Measurements from ENCODE around the gene ZFYVE9.
"Not testable (repeated sequence)": the region's sequence is repeated elsewhere in the genome, so short reads cannot be mapped to it uniquely, and the experiment has no call there.

ZFYVE9 gene

DNA sequence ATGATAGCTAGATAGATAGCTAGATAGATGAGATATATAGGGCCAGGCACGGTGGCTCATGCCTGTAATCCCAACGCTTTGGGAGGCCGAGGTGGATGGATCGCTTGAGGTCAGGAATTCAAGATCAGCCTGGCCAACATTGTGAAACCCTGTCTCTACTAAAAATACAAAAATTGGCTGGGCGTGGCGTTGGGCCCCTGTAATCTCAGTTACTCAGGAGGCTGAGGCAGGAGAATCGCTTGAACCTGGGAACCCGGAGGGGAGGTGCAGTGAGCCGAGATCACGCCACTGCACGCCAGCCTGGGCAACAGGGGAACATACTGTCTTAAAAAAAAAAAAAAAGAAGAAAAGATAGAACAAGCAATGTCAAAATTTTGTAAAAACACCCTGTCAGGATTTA lies 8.6 kb downstream of the ZFYVE9 start:
- not testable (repeated sequence) for DNase-seq

DNA sequence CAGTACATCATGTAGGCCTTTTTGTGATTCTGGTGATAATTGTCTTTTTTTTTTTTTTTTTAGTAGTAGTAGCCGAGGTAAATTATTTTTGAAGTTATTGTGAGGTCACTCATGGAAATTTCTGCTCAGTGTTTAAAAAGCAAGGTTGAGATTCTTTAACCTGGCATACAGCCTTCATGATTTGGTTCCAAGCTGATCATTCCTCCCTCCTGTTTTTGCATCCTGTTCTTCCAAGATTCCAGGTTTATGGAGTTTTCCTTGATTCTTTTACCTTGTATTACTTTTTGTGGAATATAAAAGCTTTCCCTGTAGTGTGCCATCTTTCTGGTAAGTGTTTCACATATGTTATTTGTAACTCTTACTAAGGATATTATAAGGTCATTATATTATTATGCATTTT lies 9.1 kb downstream of the ZFYVE9 start:
- no peak for DNase-seq

DNA sequence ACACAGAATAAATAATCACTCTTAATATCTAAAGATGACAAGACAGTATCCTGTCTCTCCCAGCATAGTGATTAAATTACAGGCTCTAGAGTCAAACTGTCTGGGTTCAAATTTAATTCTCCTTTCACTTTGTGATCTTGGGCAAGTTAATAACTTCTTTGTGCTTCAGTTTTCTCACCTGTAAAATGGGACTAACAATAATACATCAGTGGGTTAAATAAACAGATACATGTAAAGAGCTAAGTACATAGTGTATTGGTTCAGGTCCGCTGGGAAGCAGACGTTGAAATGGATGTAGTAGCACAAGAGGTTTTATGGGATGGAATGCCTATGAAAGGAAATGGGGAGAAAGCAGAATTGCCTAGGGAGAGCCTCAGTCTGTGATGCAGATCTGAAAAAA lies 10.7 kb downstream of the ZFYVE9 start:
- no peak for DNase-seq

DNA sequence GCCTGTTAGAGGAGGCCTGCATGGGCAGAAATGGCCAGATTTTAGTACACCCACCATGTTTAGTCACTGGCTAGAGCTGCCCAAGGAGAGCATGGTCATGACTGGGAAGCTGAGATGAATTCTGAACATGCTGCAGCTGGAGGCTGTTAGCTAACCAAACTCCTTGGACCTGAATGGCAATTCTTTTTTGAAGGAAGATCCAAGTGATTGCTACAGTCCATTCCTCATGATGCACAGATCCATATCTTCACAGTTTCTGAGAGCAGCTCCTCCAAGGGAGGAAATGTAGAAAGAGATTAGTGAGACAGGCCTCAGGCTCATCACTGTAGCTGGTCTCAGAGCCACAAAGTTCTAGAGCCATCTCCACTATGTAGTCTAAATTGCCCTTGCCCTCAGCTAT lies 11.1 kb downstream of the ZFYVE9 start:
- no peak for DNase-seq

DNA sequence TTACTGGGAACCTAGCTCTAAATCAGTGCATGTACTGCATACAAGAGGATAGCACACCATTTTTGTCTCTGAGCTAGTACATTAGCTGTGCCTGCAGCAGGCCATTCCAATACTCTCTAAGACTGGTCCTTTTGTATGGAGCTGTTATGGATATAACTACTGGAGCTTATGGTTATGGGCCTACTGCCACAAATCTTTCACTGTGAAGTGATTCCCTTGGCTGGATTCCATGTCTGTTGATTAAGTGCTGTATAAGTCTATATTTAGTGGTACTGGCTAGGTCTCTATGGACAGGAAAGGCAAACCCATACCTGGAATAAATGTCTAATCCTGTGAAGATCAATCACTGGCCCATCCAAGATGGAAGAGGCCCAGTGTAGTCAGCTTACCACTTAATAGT lies 12.0 kb downstream of the ZFYVE9 start:
- no peak for DNase-seq

DNA sequence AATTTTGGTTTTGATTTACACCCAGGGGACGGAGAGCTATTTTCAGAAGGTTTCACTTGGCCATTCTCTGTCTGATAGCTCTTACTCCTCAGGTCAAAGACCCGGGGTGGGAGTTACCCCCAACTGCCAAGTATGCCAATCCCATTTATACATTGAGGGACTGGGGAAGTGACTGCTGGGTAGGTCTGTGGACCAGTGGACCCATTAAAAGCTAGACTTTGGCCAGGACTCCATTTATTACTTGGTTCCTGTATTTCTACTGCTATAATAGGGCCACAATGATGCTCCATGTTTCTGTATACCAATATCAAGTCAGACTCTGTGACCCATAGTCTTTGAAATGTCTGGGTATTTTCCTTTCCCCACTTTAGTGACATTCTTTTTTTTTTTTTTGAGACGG lies 14.6 kb downstream of the ZFYVE9 start:
- no peak for DNase-seq

DNA sequence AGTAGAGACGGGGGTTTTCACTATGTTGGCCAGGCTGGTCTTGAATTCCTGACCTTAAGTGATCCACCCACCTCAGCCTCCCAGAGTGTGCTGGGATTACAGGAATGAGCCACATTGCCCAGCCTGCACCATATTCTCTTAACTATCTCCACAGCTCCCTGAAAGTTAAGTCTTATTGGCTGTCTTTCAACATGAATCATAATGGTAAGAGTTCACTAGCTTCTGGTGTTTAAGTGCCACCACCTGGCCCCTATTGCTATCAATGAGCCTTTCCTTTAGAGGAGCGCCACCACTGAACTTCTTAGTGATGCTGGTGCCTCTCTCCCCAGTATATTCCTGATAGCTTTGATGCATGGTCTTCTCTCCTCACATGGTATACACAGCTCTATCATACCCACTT lies 15.7 kb downstream of the ZFYVE9 start:
- DNase-seq: no peak

DNA sequence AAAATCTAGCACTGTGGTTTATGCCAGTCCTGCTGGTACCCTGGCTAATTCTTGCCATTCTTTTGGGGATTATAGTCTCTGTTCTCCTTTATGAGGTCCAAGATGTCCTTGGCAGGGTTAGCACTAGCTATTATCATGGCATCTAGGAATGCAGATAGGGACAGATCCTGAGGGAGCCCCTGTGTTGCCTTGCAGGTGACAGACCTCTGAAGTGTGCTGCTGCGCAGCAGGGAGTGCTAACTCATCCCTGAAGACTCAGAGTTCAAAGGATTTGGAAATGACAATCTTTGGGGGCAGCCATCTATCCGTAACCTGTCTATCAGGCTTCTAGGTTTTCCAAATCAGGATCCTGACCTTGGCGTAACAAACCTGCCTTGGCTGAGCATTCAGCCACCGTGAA lies 16.3 kb downstream of the ZFYVE9 start:
- DNase-seq: no peak

DNA sequence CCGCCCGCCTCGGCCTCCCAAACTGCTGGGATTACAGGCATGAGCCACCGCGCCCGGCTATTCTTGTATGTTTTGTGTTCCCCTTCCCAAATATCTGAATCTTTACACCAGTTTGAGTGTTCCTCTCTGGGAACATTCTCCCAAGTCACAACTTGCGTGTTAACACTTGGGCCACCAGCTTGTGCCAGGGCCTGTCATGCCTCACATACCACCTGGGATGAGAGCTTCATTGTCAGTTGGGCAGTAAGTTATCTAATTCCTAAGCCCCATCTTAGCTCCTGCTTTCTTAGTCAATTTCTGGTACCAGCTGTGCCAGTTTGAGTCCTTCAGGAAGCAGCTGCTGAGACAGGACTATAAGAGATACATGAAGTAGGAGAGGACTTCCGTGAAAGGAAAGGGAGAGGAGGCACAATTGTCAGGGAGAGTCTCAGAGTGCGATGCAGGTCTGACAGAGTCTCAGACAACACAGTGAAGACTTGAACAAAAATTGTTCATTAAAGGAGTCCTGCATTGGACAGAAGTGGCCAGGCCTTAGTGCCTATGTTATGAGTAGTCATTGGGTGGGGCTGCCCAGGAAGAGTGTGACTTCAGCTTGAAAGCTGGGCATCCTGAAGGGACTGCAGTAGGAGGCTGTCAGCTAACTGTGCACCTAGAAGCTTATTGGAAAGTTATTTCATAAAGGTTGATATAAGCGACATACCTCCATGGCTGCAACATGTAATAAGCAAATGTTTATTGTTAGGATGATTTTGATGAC lies 17.3 kb downstream of the ZFYVE9 start:
- DNase-seq: no peak

DNA sequence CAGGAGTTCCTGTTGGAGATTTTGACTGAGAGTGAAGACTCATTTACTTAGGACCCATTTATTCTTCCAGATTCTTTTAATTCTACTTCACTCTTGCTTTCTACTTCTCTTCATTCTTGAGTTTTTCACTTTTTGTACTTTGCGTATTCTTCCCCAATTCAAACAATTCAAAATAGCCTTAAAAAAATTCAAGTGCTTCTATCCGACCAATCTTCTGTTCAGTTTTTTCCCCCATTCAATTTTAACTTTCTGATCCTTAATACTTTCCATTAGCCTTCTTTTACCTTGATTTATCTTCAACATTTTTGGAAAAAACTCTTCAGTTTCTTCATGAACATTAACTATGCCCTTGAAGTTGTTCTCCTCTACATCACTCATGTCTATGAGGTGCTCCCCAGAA lies 21.1 kb downstream of the ZFYVE9 start:
- no peak for DNase-seq

DNA sequence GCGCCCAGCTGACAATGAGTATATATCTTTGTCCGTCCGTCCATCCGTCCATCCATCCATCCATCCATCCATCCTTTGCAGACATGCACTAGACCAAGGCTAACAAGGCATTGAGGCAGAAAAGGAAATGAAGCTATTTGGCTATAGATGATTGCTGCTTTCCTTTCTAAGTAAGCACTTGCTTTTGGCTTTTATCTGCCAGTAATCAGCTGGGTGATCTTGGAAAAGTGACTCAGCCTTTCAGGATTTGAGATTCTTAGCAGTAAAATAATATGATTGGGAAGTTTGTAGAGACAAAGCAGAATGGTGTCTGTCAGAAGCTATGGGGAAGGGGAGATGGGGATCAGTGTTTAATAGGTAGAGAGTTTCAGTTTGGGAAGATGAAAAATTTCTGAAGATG lies 22.7 kb downstream of the ZFYVE9 start:
- no peak for DNase-seq

DNA sequence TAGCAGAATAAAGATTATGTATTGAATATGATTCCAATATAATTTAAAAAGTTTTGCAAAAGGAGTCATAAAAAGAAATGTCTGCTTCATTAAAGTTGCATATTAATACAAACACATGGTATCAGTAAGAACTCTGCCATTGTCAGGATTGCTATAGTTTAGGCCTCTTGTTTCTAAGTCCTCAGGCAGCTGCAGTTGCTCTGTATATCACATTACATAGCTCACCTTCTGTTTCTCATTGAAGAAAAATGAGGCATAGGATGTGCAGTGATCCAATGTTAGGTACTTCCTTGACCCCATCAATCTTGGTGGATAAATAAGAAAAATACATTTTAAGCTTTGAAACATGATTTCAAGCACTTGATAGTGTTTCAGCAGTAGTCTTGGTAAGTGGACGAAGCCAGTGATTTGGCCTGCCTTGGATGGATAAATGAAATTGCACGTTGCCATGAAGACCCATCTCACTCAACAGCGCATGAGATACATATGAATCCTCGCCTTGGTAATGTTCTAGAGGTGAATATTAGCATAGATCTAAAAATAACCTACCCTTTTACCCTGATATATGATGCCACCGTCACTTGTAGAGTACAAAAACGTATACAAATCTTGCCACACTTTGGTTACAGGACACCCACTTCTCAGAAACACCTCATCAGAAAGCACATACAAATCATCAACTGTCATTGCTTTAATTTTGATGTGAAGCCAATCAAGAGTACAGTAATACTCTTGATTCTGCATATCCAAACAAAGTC lies 25.3 kb downstream of the ZFYVE9 start:
- DNase-seq: no peak

DNA sequence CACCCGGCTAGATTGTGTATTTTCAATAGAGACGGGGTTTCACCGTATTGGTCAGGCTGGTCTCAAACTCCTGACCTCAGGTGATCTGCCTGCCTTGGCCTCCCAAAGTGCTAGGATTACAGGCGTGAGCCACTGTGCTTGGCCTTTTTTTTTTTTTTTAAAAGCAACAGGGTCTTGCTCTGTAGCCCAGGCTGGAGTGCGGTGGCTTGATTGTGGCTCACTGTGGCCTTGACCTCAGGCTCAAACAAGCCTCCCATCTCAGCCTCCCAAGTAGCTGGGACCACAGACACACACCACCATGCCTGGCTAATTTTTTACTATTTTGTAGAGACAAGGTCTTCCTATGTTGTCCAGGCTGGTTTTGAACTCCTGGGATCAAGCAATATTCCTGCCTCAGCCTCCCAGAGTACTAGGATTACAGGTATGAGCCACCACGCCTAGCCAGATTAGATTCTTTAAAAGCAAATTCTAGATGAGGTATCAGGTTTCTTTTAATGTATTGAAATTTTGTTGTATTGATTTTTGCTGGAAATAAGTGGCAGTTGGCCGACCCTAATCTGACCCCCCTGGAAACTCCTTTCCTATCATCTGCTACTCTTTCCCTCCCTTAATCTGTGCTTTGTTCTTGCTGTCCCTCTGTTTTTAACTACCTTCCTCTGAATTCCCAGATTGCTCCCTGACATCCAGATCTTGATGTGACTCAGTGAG lies 26.6 kb downstream of the ZFYVE9 start:
- DNase-seq: no peak

DNA sequence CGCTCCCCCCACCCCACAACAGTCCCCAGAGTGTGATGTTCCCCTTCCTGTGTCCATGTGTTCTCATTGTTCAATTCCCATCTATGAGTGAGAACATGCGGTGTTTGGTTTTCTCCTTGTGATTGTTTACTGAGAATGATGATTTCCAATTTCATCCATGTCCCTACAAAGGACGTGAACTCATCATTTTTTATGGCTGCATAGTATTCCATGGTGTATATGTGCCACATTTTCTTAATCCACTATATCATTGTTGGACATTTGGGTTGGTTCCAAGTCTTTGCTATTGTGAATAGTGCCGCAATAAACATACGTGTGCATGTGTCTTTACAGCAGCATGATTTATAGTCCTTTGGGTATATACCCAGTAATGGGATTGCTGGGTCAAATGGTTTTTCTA lies 29.3 kb downstream of the ZFYVE9 start:
- DNase-seq: not testable (repeated sequence)

DNA sequence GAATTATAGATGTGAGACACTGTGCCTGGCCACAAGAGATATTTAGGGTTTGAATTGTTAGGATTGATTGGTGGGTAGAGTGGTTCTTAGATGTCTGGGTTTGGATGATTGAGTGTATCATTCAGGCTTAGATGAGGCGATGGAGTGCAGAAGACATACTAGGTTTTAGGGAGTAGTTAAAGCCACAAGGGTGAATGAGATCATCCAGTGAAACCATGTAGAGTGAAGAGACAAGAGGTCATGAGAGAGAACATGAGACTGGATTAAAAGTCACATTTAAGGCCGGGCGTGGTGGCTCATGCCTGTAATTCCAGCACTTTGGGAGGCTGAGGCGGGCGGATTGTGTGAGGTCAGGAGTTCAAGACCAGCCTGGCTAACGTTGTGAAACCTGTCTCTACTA lies 37.2 kb downstream of the ZFYVE9 start:
- DNase-seq: no peak

DNA sequence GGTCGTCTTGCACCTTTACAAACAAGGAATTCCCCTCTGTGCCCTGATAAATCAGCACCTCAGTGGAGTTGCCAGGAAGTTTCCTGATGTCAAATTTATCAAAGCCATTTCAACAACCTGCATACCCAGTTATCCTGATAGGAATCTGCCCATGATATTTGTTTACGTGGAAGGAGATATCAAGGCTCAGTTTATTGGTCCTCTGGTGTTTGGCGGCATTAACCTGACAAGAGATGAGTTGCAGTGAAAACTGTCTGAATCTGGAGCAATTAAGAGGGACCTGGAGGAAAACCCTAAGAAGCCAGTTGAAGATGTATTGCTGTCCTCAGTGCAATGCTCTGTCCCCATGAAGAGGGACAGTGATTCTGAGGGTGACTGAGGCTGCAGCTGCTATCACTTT lies 38.3 kb downstream of the ZFYVE9 start:
- no peak for DNase-seq

DNA sequence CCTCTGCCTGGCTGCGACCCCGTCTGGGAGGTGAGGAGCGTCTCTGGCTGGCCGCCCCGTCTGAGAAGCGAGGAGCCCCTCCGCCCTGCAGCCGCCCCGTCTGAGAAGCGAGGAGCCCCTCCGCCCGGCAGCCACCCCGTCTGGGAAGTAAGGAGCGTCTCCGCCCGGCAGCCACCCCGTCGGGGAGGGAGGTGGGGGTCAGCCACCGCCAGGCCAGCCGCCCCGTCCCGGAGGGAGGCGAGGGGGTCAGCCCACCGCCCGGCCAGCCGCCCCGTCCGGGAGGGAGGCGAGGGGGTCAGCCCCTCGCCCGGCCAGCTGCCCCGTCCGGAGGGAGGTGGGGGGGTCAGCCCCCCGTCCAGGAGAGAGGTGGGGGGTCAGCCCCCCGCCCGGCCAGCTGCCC lies 39.9 kb downstream of the ZFYVE9 start:
- not testable (repeated sequence) for DNase-seq

DNA sequence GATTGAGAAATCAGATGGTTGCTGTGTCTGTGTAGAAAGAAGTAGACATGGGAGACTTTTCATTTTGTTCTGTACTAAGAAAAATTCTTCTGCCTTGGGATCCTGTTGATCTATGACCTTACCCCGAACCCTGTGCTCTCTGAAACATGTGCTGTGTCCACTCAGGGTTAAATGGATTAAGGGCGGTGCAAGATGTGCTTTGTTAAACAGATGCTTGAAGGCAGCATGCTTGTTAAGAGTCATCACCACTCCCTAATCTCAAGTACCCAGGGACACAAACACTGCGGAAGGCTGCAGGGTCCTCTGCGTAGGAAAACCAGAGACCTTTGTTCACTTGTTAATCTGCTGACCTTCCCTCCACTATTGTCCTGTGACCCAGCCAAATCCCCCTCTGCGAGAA lies 40.4 kb downstream of the ZFYVE9 start:
- DNase-seq: not testable (repeated sequence)

DNA sequence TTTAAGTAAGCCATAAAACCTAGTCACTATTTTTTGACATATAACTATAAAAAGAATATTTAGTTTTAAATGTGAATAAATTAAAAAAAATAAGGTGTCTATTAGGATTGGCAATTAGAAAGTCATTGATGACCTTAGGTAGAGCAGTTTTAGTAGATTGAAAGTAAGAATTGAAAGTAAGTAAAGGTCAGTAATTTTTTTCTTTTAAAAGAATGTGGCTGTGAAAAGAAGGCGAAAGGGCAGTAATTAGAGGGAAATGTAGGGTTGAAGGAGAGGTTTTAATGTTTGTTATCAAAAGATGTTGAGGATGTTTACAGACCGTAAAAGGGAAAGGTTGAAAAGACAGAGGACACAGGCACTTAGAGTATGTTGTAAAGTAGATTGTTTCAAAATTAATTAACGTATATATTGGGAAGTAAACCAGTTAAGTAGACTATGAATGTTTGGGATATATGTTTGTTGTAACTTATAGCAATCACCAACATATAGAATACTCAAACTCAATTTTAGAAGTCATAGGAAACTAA lies 41.0 kb downstream of the ZFYVE9 start:
- no peak for DNase-seq

DNA sequence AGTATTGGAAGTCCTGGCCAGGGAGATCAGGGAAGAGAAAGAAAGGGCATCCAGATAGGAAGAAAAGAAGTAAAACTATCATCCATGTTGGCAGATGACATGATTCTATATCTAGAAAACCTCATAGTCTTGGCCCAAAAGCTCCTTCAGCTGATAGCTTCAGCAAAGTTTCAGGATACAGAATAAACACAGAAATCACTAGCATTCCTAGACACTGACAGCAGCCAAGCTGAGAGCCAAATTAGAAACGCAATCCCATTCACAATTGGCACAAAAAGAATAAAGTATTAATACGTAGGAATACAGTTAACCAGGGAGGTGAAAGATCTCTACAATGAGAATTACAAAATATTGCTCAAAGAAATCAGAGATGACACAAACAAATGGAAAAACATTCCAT lies 44.6 kb downstream of the ZFYVE9 start:
- DNase-seq: no peak

DNA sequence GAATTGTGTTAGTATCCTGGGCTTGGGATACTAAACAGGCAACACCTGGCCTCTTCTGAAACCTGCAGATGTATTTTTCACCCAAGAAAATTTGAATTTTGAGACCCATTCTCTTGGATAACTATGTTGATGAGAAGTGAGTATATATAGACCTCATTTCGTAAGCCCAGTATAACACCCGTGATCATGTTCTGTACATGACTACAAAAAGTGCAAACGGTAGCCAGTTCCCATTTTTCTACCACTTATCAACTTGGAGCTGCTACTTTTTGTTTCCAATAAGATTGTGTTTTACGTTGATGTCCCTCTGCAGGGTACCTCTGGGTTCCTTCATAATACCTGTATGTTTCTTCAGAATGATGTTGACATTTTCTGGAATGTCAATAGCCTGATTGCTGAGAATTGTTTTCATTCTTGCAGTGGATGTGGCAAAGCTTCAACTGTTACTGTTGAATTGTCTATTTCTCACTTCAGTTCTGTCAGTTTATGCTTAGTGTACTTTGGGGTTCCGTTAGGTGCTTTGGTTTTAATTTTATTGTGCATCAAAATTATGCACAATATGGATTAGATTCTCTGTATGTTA lies 48.1 kb downstream of the ZFYVE9 start:
- DNase-seq: no peak

DNA sequence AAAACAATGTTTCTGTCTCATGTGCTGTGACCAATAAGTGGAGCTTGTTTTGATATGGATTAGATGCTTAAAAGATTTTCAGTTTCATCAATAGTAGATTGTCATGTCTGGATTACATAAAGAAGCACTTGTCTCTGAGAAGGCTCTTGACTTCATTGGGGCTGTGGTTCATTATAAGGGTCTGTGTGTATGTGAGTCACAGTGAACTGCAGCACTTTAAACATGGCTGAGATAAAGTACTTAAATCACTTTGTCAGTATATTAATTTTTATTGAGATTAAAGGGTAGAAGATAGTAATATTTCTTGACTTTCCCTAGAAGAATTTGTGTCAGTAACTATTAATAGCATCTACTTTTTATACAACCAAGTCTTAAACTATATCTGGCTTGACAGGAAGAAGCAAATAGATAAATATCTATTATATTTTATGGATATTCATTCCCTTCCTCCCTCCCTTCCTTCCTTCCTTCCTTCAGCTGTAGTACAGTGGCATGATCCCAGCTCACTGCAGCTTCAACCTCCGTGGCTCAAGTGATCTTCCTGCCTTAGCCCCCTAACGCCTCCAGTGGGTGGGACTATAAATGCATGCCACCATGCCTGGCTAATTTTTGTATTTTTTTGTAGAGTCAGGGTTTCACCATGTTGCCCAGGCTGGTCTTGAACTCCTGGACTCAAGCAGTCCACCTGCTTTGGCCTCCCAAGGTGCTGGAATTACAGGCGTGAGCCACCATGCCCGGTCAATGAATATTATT lies 48.8 kb downstream of the ZFYVE9 start:
- no peak for DNase-seq

All from NCI-H1092 treated with DMSO at 0.1 percent for 48 hours (cell line).